ENCODE data around the gene KRT82.

DNA sequence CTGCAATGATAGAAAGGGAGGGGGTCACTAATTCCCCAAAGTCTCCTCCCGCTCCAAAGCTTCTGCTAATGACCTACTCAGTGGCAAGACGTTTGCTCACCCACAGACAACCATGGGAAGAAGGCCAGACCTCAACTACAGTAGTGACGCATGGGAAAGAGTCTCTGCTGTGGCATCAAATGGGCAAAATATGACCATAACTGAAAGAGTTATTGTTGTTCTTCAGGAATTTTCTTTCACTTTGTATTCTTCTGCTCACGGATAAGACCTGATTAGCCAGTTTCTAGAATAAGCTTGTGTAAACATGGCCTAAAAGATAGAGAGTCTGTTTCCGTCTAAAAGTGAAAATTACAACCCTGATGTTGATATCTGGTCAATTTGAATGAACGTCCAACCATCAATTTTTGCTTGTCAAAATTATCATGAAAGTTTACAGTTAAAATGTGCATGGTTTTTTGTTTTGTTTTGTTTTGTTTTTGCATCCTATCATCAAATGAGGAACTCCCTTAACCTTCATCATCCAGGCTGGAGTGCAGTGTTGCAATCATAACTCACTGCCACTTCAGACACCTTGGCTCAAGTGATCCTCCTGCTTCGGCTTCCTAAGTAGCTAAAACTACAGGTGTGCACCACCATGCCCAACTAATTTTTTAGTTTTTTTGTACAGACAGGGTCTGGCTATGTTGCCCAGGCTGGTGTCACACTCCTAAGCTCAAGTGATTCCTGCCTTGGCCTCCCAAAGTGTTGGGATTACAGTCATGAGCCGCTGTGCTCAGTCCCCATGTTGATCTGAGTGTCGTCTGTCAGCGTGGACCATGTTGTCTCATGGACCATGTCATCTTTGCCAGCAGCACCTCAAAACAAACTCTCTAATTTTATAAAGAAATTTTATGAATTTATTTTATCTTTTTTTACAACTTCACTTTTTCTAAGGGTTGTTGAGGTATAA, 38.8 kb upstream of the KRT82 start:
- TF ChIP-seq, protein P1, sequence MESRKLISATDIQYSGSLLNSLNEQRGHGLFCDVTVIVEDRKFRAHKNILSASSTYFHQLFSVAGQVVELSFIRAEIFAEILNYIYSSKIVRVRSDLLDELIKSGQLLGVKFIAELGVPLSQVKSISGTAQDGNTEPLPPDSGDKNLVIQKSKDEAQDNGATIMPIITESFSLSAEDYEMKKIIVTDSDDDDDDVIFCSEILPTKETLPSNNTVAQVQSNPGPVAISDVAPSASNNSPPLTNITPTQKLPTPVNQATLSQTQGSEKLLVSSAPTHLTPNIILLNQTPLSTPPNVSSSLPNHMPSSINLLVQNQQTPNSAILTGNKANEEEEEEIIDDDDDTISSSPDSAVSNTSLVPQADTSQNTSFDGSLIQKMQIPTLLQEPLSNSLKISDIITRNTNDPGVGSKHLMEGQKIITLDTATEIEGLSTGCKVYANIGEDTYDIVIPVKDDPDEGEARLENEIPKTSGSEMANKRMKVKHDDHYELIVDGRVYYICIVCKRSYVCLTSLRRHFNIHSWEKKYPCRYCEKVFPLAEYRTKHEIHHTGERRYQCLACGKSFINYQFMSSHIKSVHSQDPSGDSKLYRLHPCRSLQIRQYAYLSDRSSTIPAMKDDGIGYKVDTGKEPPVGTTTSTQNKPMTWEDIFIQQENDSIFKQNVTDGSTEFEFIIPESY (IDR thresholded peaks at IDR 0.05), result no peak
- no peak for TF ChIP-seq RAD21 (IDR thresholded peaks at IDR 0.05)
- TF ChIP-seq, protein P2, sequence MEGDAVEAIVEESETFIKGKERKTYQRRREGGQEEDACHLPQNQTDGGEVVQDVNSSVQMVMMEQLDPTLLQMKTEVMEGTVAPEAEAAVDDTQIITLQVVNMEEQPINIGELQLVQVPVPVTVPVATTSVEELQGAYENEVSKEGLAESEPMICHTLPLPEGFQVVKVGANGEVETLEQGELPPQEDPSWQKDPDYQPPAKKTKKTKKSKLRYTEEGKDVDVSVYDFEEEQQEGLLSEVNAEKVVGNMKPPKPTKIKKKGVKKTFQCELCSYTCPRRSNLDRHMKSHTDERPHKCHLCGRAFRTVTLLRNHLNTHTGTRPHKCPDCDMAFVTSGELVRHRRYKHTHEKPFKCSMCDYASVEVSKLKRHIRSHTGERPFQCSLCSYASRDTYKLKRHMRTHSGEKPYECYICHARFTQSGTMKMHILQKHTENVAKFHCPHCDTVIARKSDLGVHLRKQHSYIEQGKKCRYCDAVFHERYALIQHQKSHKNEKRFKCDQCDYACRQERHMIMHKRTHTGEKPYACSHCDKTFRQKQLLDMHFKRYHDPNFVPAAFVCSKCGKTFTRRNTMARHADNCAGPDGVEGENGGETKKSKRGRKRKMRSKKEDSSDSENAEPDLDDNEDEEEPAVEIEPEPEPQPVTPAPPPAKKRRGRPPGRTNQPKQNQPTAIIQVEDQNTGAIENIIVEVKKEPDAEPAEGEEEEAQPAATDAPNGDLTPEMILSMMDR (IDR thresholded peaks at IDR 0.05; ENCODE audit: low read depth, low read length, missing input control), result no peak
- no peak for TF ChIP-seq MAX (IDR thresholded peaks at IDR 0.05)
- no peak for TF ChIP-seq GABPA (IDR thresholded peaks at IDR 0.05 in 1 of 2, conservative IDR thresholded peaks at IDR 0.05 in 1 of 2)
- TF ChIP-seq YY1 (IDR thresholded peaks at IDR 0.05), result no peak
- TF ChIP-seq EGR1 (IDR thresholded peaks at IDR 0.05; ENCODE audit: low read depth in 2 of 2), result no peak
- no peak for TF ChIP-seq JUND (IDR thresholded peaks at IDR 0.05)
- no peak for TF ChIP-seq SP1 (IDR thresholded peaks at IDR 0.05)
- TF ChIP-seq, protein P3, sequence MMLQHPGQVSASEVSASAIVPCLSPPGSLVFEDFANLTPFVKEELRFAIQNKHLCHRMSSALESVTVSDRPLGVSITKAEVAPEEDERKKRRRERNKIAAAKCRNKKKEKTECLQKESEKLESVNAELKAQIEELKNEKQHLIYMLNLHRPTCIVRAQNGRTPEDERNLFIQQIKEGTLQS (IDR thresholded peaks at IDR 0.05), result no peak
- no peak for TF ChIP-seq FOXA1 (IDR thresholded peaks at IDR 0.05)
- TF ChIP-seq TAF1 (conservative IDR thresholded peaks at IDR 0.05), result no peak

All from liver (tissue), 3 donors.